ENCODE results near the gene TENM3. TPM values are rescaled to one million over a fixed set of nuclear protein-coding genes. Genes with fewer than 3 reads are reported as not detected.
A peak's percentile ranks its signal among the peaks of the same experiment; 100 is the strongest.

TENM3 gene
- total RNA-seq, 2 donors from 2014 or later = 39.5 to 51.9 TPM

DNA sequence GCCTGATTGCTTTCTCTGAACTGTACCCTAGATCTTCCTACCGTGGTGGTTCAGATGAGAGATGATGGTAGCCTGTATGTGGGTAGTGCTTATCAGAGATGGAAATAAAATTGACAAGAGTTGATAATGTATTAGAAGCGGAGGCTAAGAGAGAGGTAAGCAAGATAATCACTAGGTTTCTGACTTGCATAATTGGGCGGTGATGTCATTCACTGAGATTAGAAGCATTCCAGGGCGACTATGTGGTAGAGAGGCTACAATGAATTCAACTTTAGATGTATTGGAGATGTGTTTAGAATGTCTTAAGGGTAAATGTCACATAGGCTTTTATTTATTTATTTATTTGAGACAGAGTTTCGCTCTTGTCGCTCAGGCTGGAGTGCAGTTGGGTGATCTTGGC is 415 bp upstream of the TENM3 start:
- peaks cover 22% of the 10 kb centered on the region for H3K4me1 ChIP-seq (ENCODE audit: control insufficient read depth, insufficient read depth, low read length)
- no peaks in the 10 kb centered on the region for H3K36me3 ChIP-seq (ENCODE audit: control insufficient read depth, insufficient read depth, low read length)
- no peak overlapping the region for H3K4me3 Mint-ChIP-seq
- H3K4me1 Mint-ChIP-seq = peaks cover 44% of the 10 kb centered on the region
- no peaks in the 10 kb centered on the region for H3K27me3 ChIP-seq (ENCODE audit: control insufficient read depth, insufficient read depth, low read length, poor library complexity, severe bottlenecking)
- H3K9ac ChIP-seq (ENCODE audit: extremely low read depth, low read length, poor library complexity, severe bottlenecking) = no peak overlapping the region
- H3K27ac Mint-ChIP-seq = peak overlapping the region; percentile 85
- H3K27ac ChIP-seq (ENCODE audit: low read depth, low read length) = no peak overlapping the region
- H3K4me3 ChIP-seq (ENCODE audit: low read length) = no peak overlapping the region
- H3K27me3 Mint-ChIP-seq (ENCODE audit: insufficient read depth) = no peaks in the 10 kb centered on the region
- no peaks in the 10 kb centered on the region for H3K9me3 ChIP-seq (ENCODE audit: control insufficient read depth, low read length)
- no peak for DNase-seq
- 91 to 93% methylated on average over 6 of the region's 6 CpGs for WGBS, 2 experiments (ENCODE audit: insufficient coverage in 1 of 2, insufficient read length in 1 of 2)
- H3K36me3 Mint-ChIP-seq (ENCODE audit: low read depth) = peaks cover 4% of the 10 kb centered on the region
- H3K9me3 Mint-ChIP-seq = peaks cover 7% of the 10 kb centered on the region
- TF ChIP-seq, protein P1, sequence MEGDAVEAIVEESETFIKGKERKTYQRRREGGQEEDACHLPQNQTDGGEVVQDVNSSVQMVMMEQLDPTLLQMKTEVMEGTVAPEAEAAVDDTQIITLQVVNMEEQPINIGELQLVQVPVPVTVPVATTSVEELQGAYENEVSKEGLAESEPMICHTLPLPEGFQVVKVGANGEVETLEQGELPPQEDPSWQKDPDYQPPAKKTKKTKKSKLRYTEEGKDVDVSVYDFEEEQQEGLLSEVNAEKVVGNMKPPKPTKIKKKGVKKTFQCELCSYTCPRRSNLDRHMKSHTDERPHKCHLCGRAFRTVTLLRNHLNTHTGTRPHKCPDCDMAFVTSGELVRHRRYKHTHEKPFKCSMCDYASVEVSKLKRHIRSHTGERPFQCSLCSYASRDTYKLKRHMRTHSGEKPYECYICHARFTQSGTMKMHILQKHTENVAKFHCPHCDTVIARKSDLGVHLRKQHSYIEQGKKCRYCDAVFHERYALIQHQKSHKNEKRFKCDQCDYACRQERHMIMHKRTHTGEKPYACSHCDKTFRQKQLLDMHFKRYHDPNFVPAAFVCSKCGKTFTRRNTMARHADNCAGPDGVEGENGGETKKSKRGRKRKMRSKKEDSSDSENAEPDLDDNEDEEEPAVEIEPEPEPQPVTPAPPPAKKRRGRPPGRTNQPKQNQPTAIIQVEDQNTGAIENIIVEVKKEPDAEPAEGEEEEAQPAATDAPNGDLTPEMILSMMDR (conservative IDR thresholded peaks at IDR 0.05) = no peak

DNA sequence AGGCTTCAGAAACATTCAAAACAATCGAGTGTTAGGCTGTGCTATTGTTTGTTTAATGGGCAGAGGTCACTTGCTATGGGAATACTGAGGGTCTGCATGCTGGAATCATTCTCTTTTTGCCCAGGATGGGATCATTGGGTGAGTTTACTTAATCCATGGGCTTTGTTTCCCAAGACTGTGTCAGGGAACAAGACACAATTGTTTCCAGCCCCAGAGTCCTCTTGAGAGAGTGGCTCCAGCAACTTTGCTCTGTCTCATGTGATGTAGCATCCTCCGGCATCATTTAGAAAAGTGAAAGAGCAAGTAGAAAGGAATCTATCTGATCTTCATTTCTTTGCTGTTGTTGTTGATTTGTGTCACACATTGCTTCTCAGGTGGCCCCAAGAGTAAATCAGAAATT is 1.8 kb downstream of the TENM3 start:
- TF ChIP-seq, protein P1 (conservative IDR thresholded peaks at IDR 0.05) = no peak
- DNase-seq = no peak
- Histone ChIP-seq H3K27ac (ENCODE audit: low read depth, low read length) (no peak overlapping the region), H3K9ac (ENCODE audit: extremely low read depth, low read length, poor library complexity, severe bottlenecking) (no peak overlapping the region), H3K4me3 (ENCODE audit: low read length) (no peak overlapping the region), H3K4me1 (ENCODE audit: control insufficient read depth, insufficient read depth, low read length) (peaks cover 20% of the 10 kb centered on the region), H3K27me3 (ENCODE audit: control insufficient read depth, insufficient read depth, low read length, poor library complexity, severe bottlenecking) (no peaks in the 10 kb centered on the region), H3K36me3 (ENCODE audit: control insufficient read depth, insufficient read depth, low read length) (no peaks in the 10 kb centered on the region), H3K9me3 (ENCODE audit: control insufficient read depth, low read length) (no peaks in the 10 kb centered on the region)
- H3K4me3 Mint-ChIP-seq = no peak overlapping the region
- no peak overlapping the region for H3K27ac Mint-ChIP-seq
- H3K4me1 Mint-ChIP-seq = peaks cover 30% of the 10 kb centered on the region
- peaks cover 4% of the 10 kb centered on the region for H3K36me3 Mint-ChIP-seq (ENCODE audit: low read depth)
- 90 to 94% methylated on average over 2 of the region's 2 CpGs for WGBS, 2 experiments (ENCODE audit: insufficient coverage in 1 of 2, insufficient read length in 1 of 2)
- H3K9me3 Mint-ChIP-seq = peaks cover 12% of the 10 kb centered on the region
- no peaks in the 10 kb centered on the region for H3K27me3 Mint-ChIP-seq (ENCODE audit: insufficient read depth)

DNA sequence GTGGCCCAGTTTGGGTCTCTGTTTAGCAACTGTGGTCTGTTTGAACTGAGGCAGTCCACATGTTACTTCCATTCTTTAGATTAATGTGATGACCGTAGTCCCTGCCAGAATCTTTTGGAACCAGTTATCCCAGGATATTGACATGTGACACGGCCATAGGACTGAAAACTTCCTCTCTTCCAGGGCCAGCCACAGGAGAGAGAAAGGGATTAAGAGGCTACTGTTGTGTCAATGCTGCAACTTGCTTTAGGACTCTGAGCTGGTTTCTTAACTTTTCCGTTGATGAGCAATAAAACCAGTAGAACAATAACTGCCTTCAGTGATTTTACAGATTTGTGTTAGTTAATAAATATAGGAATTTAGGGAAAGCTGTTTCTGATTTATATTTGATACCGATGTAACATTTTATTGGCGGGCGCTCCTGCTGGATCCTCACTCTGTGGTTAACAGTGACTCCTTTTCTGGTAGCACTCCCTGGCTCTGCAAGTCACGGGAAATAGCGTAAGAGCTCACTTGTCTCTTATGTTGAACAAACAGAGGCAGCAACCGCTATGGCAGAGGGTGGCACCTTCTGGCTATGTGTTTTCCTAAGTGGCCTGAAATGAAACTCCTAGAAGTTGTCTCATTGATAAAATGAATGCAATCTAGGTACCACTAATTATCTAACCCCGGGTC is 2.5 kb downstream of the TENM3 start:
- Histone ChIP-seq H3K27ac (ENCODE audit: low read depth, low read length) (no peak overlapping the region), H3K4me3 (ENCODE audit: low read length) (no peak overlapping the region), H3K27me3 (ENCODE audit: control insufficient read depth, insufficient read depth, low read length, poor library complexity, severe bottlenecking) (no peaks in the 10 kb centered on the region), H3K9ac (ENCODE audit: extremely low read depth, low read length, poor library complexity, severe bottlenecking) (no peak overlapping the region), H3K36me3 (ENCODE audit: control insufficient read depth, insufficient read depth, low read length) (no peaks in the 10 kb centered on the region), H3K4me1 (ENCODE audit: control insufficient read depth, insufficient read depth, low read length) (peaks cover 16% of the 10 kb centered on the region), H3K9me3 (ENCODE audit: control insufficient read depth, low read length) (no peaks in the 10 kb centered on the region)
- no peaks in the 10 kb centered on the region for H3K27me3 Mint-ChIP-seq (ENCODE audit: insufficient read depth)
- peaks cover 12% of the 10 kb centered on the region for H3K9me3 Mint-ChIP-seq
- no peak for DNase-seq
- peak overlapping the region; percentile 50 for H3K27ac Mint-ChIP-seq
- H3K4me3 Mint-ChIP-seq = no peak overlapping the region
- H3K4me1 Mint-ChIP-seq = peaks cover 25% of the 10 kb centered on the region
- 86 to 98% methylated on average over 7 to 10 of the region's 10 CpGs for WGBS, 2 experiments (ENCODE audit: insufficient coverage in 1 of 2, insufficient read length in 1 of 2)
- TF ChIP-seq, protein P1 (conservative IDR thresholded peaks at IDR 0.05) = no peak
- peaks cover 4% of the 10 kb centered on the region for H3K36me3 Mint-ChIP-seq (ENCODE audit: low read depth)

Data from endodermal cell (in vitro differentiated cells).